SK-N-SH (cell line): Measurements from ENCODE around the gene ROBO1.

Experiments used
- CTCF ChIP-seq: fragments of 200-600 bp; sonication (generic); IDR thresholded peaks from 2 replicates; pipeline ENCODE4 v1.6.1; 2017; ENCODE audit warnings: antibody characterized with exemption, mild to moderate bottlenecking, moderate library complexity
- FOXM1 ChIP-seq: IDR thresholded peaks from 2 replicates; pipeline ENCODE4 v1.4.0; 2012; ENCODE audit warnings: low read depth, mild to moderate bottlenecking
- POLR2AphosphoS5 ChIP-seq: IDR thresholded peaks from 2 replicates; pipeline ENCODE4 v1.6.1; 2012; ENCODE audit warnings: low read depth, low read length
- TAF1 ChIP-seq: IDR thresholded peaks from 2 replicates; pipeline ENCODE4 v1.6.1; 2012; ENCODE audit warnings: low read depth, mild to moderate bottlenecking, low read length, moderate library complexity, borderline replicate concordance
- YY1 ChIP-seq: IDR thresholded peaks from 2 replicates; pipeline ENCODE4 v1.4.0; 2012; ENCODE audit warnings: low read depth, mild to moderate bottlenecking

- TF ChIP-seq CTCF, result no peak
- no peak for TF ChIP-seq POLR2AphosphoS5
- TF ChIP-seq YY1, result no peak
- TF ChIP-seq FOXM1, result no peak
- no peak for TF ChIP-seq TAF1
These were observed 1157.2 kb downstream of the ROBO1 start for GRCh38 chr3:78610462-78611125.
